Effector memory CD8-positive, alpha-beta T cell (primary cell): ENCODE data around the gene SELPLG.
"Not testable (repeated sequence)": the region's sequence is repeated elsewhere in the genome, so short reads cannot be mapped to it uniquely, and the experiment has no call there.

Experiments used
- ATAC-seq: fragments of 150-1000 bp; cut with Tn5 transposase; replicated peaks from 2 replicates; pipeline ENCODE4 v1.10.0; 2021; ENCODE audit warnings: mild to moderate bottlenecking, moderate library complexity
- DNase-seq, 3 experiments: peaks; one replicate each; pipeline ENCODE4 v3.0.0; 2021
- H3K27ac Mint-ChIP-seq, 2 donors: one replicate each; pipeline ENCODE4 v1.8.0; 2022; ENCODE audit warnings: mild to moderate bottlenecking in 2 of 2, mixed read lengths in 2 of 2, moderate library complexity in 2 of 2
- H3K27me3 Mint-ChIP-seq, 2 donors: one replicate each; pipeline ENCODE4 v1.8.0; 2022; ENCODE audit warnings: mixed read lengths in 2 of 2
- H3K36me3 Mint-ChIP-seq: one replicate; pipeline ENCODE4 v1.8.0; 2022; ENCODE audit warnings: mild to moderate bottlenecking, moderate library complexity, mixed read lengths; ENCODE audit not compliant: insufficient read depth
- H3K4me1 Mint-ChIP-seq, 2 donors: one replicate each; pipeline ENCODE4 v1.8.0; 2022; ENCODE audit warnings: low read depth in 2 of 2, mixed read lengths in 2 of 2
- H3K4me3 Mint-ChIP-seq, 2 donors: one replicate each; pipeline ENCODE4 v1.8.0; 2022; ENCODE audit warnings: mild to moderate bottlenecking in 2 of 2, mixed read lengths in 2 of 2, moderate library complexity in 2 of 2
- H3K9me3 Mint-ChIP-seq, 2 donors: one replicate each; pipeline ENCODE4 v1.8.0; 2022; ENCODE audit warnings: mixed read lengths in 2 of 2

The SELPLG gene

GRCh38 chr12:108666401-108666881, 32.7 kb upstream of the SELPLG start:
- Mint-ChIP-seq H3K27me3 (no peaks in the 10 kb centered on the region), H3K4me1 (peaks cover 6 to 9% of the 10 kb centered on the region in 2 donors), H3K4me3 (no peak overlapping the region), H3K27ac (no peak overlapping the region), H3K9me3 (no peaks in the 10 kb centered on the region), H3K36me3 (no peaks in the 10 kb centered on the region)
- no peak for DNase-seq
- no peak for ATAC-seq

DNA sequence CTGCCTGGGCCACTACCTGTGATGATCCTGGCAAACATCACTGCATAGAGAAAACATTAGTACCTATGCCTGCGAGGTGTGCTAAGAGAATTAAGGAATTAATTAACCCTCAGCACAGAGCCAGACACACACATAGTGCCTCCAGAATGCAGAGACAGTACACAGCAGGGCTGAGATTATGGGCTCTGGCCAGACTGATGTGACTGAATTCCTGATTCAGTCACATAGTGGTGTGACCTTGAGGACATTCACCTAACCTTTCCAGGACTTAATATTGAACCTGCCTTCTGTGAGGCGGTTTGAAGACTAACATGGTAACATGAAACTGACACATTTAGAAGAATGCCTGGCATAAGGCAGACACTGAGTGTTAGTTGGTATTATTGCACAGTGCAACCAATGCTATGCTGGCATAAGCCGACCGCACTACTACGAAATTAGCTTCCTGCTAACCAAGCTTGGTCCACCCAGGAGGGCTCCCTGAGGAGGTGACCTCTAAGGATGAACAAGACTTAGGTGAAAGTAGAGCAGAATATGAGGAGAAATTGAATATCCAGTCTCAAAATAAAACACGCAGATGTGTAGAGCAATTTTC, 32.0 kb upstream of the SELPLG start:
- no peak overlapping the region for H3K4me3 Mint-ChIP-seq
- no peak for ATAC-seq
- DNase-seq: no peak
- H3K36me3 Mint-ChIP-seq: no peaks in the 10 kb centered on the region
- no peak overlapping the region for H3K27ac Mint-ChIP-seq
- no peaks in the 10 kb centered on the region for H3K27me3 Mint-ChIP-seq
- H3K4me1 Mint-ChIP-seq: peaks cover 6 to 9% of the 10 kb centered on the region in 2 donors
- no peaks in the 10 kb centered on the region for H3K9me3 Mint-ChIP-seq

DNA sequence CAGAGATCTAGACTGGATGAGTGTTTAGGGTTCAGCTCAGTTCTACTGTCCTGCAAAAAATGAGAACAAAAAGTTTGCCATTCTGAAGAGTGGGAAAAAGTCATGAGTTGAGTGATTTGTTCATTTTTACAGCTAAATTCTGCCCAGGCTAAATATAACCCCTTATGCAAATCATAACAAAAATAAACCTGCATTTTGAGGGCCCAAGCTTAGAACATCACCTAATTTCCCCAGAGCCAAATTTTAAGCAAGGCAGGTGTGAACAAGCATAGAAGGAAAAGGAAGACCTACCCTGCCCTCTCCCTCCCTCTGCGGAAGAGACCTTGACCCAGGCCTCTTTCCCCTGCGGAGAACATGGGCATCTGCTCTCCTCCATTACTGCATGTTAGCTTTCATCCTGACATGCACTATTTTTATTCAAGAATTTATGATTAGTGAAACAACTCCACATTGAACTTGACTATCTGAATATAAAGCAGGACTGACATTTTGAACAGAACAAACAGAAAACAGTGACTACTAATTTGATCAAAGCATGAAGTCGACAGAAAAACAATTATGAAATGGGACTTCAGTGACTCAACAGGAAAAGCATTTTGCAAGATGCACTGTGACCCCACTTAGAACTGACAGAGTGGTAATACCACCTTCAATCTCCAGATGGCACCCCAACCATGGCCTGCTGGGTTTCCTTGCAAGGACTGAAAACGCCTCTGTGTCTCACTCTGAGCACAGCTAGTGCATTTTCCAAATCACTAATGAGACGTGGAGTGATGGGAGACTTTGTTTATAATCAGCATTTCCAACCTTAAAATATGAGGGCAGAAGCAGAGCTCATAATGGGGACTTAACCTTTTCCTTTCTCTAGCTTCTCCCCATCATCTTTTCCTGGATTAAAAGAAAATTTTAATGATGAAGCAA, 30.9 kb upstream of the SELPLG start:
- ATAC-seq (peak; percentile 100), DNase-seq (peak; percentile 81 to 90 (median 82))
- peaks cover 3% of the 10 kb centered on the region for H3K36me3 Mint-ChIP-seq
- H3K9me3 Mint-ChIP-seq: no peaks in the 10 kb centered on the region
- H3K4me1 Mint-ChIP-seq: peaks cover 6 to 9% of the 10 kb centered on the region in 2 donors
- H3K27ac Mint-ChIP-seq: peak overlapping the region; percentile 59 to 88
- no peak overlapping the region for H3K4me3 Mint-ChIP-seq
- H3K27me3 Mint-ChIP-seq: no peaks in the 10 kb centered on the region

DNA sequence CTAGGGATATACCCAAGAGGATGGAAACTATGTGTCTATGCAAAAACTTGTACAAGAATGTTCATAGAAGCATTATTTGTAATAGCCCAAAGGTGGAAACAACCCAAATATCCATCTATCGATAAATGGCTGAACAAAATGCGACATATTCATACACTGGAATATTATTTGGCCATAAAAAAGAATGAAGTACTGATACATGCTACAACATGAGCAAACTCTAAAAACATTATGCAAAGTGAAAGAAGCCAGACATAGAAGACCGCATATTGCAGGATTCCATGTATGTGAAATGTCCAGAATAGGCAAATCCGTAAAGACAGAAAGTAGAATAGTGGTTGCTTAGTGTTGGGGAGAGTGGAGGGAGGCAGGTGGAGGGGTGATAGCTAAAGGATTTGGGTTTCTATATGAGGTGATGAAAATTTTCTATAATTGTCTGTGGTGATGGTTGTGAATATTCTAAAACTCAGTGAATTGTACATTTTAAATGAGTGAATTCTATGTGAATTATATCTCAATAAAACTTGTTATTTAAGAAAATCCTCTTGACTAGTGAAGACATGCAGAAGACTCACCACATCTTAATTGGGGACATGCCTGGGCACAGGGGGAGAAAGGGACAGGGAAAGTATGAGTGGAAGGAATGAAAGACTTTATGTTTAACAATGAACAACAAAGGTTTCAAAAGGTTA, 29.8 kb upstream of the SELPLG start:
- Mint-ChIP-seq H3K9me3 (no peaks in the 10 kb centered on the region), H3K27ac (peak overlapping the region in 1 of 2 donors; percentile 88), H3K36me3 (peaks cover 3% of the 10 kb centered on the region), H3K4me3 (no peak overlapping the region), H3K27me3 (no peaks in the 10 kb centered on the region), H3K4me1 (peaks cover 6 to 9% of the 10 kb centered on the region in 2 donors)
- ATAC-seq: no peak
- no peak for DNase-seq

DNA sequence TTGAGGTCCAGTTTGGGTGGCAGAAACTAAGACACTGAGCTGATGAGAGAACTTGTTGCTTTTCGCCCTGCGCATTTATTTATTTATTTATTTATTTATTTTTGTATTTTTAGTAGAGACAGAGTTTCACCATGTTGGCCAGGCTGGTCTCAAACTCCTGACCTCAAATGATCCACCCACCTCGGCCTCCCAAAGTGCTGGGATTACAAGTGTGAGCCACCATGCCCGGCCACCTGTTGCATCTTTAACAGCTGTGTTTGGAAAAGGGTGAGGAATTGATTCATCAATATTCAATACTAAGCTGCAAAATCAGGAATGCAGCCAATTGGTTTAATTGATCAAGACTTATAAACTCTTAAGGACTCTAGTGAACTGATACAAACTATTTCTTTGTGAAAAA, 24.4 kb upstream of the SELPLG start:
- not testable (repeated sequence) for H3K27me3 Mint-ChIP-seq, H3K4me3 Mint-ChIP-seq, DNase-seq, H3K36me3 Mint-ChIP-seq, H3K4me1 Mint-ChIP-seq, H3K9me3 Mint-ChIP-seq, ATAC-seq, H3K27ac Mint-ChIP-seq

DNA sequence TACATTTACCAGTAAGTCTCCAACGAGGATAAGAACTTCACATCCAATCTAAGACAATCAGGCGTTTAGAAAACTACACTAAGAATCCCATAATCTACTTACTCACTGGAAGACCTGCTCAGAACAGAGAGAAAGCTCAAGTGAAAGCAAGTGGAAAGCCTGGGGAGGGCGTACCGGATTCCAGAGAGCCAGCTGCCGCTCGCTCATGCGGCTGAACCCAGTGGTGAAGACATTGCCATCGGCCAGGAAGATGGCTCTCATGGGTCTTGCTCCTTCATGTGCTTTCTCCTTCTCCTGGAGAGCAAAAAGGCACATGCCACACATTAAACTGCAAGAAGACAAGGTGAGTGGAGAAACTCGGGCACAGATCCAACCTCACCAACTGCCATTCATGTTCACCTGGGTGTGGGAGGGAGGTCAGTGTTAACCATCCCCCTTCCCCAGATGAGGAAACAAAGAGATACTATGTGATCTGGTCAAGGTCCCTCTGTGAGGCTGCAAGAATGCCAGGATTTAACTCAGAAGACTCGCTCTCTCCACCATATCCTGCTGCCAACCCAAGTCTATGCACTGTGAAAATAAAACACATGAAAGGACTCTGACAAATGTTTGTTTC, 23.5 kb upstream of the SELPLG start:
- H3K4me1 Mint-ChIP-seq: no peaks in the 10 kb centered on the region
- H3K4me3 Mint-ChIP-seq: no peak overlapping the region
- no peak overlapping the region for H3K27ac Mint-ChIP-seq
- no peaks in the 10 kb centered on the region for H3K27me3 Mint-ChIP-seq
- H3K36me3 Mint-ChIP-seq: peaks cover 9% of the 10 kb centered on the region
- ATAC-seq: no peak
- DNase-seq: no peak
- no peaks in the 10 kb centered on the region for H3K9me3 Mint-ChIP-seq

- H3K27me3 Mint-ChIP-seq, H3K4me1 Mint-ChIP-seq, ATAC-seq: not testable (repeated sequence)
Measured at GRCh38 chr12:108656247-108656646, 22.6 kb upstream of the SELPLG start.

GRCh38 chr12:108655812-108656175, 22.1 kb upstream of the SELPLG start:
- not testable (repeated sequence) for H3K9me3 Mint-ChIP-seq, H3K27ac Mint-ChIP-seq, DNase-seq, H3K27me3 Mint-ChIP-seq, H3K36me3 Mint-ChIP-seq, H3K4me1 Mint-ChIP-seq, ATAC-seq, H3K4me3 Mint-ChIP-seq

More at GRCh38 chr12:108656247-108656646, 22.6 kb upstream of the SELPLG start:
- not testable (repeated sequence) for H3K4me3 Mint-ChIP-seq, H3K27ac Mint-ChIP-seq, H3K36me3 Mint-ChIP-seq, H3K9me3 Mint-ChIP-seq, DNase-seq

DNA sequence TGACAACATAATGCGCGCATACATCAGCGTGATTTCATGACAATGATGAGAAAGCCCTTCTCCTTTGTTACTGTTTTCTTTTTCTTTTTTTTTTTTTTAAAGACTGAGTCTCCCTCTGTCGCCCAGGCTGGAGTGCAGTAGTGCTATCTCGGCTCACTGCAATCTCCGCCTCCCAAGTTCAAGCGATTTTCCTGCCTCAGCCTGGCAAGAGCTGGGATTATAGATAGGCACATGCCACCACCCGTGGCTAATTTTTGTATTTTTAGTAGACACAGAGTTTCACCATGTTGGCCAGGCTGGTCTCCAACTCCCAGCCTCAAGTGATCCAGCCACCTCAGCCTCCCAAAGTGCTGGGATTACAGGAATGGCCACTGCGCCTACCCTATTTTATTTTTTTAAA, 20.9 kb upstream of the SELPLG start:
- H3K27ac Mint-ChIP-seq, H3K36me3 Mint-ChIP-seq, H3K9me3 Mint-ChIP-seq, H3K27me3 Mint-ChIP-seq, ATAC-seq, H3K4me3 Mint-ChIP-seq, H3K4me1 Mint-ChIP-seq, DNase-seq: not testable (repeated sequence)

DNA sequence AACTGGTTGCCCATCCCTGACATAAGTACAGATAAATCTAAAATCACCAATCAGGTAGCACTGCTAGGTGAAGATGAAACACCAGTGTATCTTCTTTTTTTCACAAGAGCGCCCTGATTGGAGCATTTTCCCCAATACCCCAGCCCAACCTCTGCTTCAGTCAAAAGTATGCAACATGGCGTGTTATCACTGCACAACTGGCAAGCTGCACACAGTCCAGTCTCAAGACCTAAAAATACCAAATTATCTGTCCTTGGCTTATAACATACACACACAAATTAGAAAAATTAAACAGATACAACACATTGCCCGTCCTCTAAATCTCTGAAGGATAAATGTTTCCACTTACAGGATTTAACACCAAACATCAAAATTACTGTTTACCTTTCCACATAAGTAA, 20.2 kb upstream of the SELPLG start:
- peaks cover 7% of the 10 kb centered on the region for H3K36me3 Mint-ChIP-seq
- DNase-seq: no peak
- no peak overlapping the region for H3K27ac Mint-ChIP-seq

DNA sequence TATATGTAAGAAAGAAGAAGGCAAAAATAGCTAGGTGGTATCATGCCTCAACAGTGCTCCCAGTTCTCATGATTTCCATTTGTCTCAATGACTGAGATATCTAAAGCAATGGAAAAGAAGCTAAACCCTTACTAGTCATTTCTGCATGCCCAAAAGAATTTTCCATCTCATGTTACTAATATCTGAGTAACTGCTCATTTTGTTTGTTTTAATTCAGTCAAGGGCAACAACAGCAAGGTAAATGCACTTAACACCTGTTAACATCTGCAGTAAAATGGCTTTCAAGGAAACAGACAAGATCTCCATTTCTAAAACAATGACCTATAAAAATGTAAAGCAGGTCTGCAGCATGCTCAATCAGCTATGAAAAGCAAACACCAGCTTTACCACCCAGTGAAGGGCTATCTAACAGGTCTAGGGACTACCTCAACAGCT, 19.4 kb upstream of the SELPLG start:
- DNase-seq (no peak), ATAC-seq (no peak)
- H3K36me3 Mint-ChIP-seq: peaks cover 9% of the 10 kb centered on the region

More for the DNA sequence above, 20.2 kb upstream of the SELPLG start:
- Mint-ChIP-seq H3K9me3 (no peaks in the 10 kb centered on the region), H3K27me3 (no peaks in the 10 kb centered on the region), H3K4me3 (no peak overlapping the region), H3K4me1 (no peaks in the 10 kb centered on the region)
- ATAC-seq: no peak

DNA sequence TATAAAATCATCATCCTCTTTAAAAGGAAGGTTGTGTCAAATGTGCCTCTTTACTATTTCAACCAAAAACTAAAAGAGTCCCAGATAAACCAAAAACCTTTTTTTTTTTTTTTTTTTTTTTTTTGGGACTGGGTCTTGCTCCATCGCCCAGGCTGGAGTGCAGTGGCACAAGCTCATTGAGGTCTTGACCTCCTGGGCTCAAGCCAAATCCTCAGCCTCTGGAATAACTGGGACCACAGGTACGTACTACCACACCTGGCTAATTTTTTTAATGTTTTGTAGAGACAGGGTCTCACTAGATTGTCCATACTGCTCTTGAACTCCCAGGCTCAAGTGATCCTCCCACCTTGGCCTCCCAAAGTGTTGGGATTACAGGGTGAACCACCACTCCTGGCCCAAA, 16.4 kb upstream of the SELPLG start:
- H3K4me3 Mint-ChIP-seq: no peak overlapping the region
- DNase-seq (no peak), ATAC-seq (no peak)
- H3K27me3 Mint-ChIP-seq: no peaks in the 10 kb centered on the region
- peaks cover 7% of the 10 kb centered on the region for H3K36me3 Mint-ChIP-seq
- no peaks in the 10 kb centered on the region for H3K9me3 Mint-ChIP-seq
- H3K27ac Mint-ChIP-seq: no peak overlapping the region
- H3K4me1 Mint-ChIP-seq: peaks cover 0 to 7% of the 10 kb centered on the region in 2 donors

More for the DNA sequence above, 19.4 kb upstream of the SELPLG start:
- no peak overlapping the region for H3K4me3 Mint-ChIP-seq
- H3K27ac Mint-ChIP-seq: no peak overlapping the region
- no peaks in the 10 kb centered on the region for H3K27me3 Mint-ChIP-seq
- H3K9me3 Mint-ChIP-seq: no peaks in the 10 kb centered on the region
- H3K4me1 Mint-ChIP-seq: no peaks in the 10 kb centered on the region

DNA sequence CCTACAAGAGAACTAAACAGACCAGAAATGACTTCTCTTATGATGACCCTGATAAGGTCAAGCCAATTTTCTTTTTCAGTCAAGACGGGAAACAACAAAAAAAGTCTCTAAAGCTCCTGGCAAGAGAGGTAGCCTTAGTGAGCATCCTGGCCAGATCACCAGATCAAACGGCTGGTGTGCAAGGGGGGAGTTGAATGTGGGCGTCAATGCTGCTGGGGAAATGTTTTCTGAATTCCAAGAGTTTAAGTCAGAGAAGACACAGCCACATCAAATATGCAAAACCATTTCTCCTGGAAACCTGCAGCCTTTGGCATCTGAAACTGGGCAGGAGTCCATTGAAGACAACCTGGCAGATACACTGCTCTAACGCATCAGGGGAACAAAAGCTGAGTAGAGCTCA, 16.0 kb upstream of the SELPLG start:
- ATAC-seq: no peak

More for the DNA sequence above, 16.0 kb upstream of the SELPLG start:
- H3K27me3 Mint-ChIP-seq: no peaks in the 10 kb centered on the region
- no peak for DNase-seq
- no peaks in the 10 kb centered on the region for H3K9me3 Mint-ChIP-seq
- peaks cover 7% of the 10 kb centered on the region for H3K36me3 Mint-ChIP-seq
- H3K4me3 Mint-ChIP-seq: no peak overlapping the region
- H3K4me1 Mint-ChIP-seq: peaks cover 0 to 7% of the 10 kb centered on the region in 2 donors
- H3K27ac Mint-ChIP-seq: no peak overlapping the region
